K562 (cell line): ENCODE measurements around the gene TNFAIP8L1. TPM values are rescaled to one million over a fixed set of nuclear protein-coding genes. Genes with fewer than 3 reads are reported as not detected.

ENCODE experiments used
- ATAC-seq: fragments of 200-7000 bp; cut with Tn5 transposase; 3 replicates; pipeline ENCODE4 v1.9.1; 2020; ENCODE audit warnings: moderate library complexity
- BruUV-seq: library from RNA; stranded (reverse); fragments of 400-500 nt; replicated peaks from 2 replicates; lab custom pipeline; 2021; lab: Mats Ljungman, UMichigan
- CTCF ChIA-PET: fragments of 300-600 bp; formaldehyde crosslinking; extraction: SDS; loops from one replicate; lab custom pipeline; 2021; ENCODE audit warnings: low intra/inter-chr PET ratio; lab: Yijun Ruan, JAX
- POLR2A ChIA-PET: fragments of 300-600, 350-650 bp; sonication (Branson Sonifier 250); formaldehyde crosslinking; extraction: SDS; loops from one replicate; lab custom pipeline; 2021; ENCODE audit warnings: antibody characterized with exemption, inconsistent platforms; lab: Yijun Ruan, JAX
- DNase-seq, 4 experiments: peaks; one replicate each; pipeline versions ENCODE4 v3.0.0 to v3.0.0-alpha.2; 2011 to 2018; ENCODE audit warnings: low spot score in 3 of 4, mixed read lengths in 3 of 4; ENCODE audit errors: extremely low read depth in 1 of 4
- FAIRE-seq: peaks from 2 replicates; lab custom pipeline; 2011; peaks lifted over from hg19 to GRCh38; lab: Jason Lieb, UNC
- H2AFZ ChIP-seq: 2 replicates; pipeline ENCODE4 v1.6.0; 2011; ENCODE audit warnings: low read depth, low read length, control low read depth, inconsistent platforms
- H3K27ac ChIP-seq: fragments of 200-600 bp; 3 replicates; pipeline ENCODE4 v1.8.0; 2011; ENCODE audit warnings: low read depth, mild to moderate bottlenecking, control low read depth, inconsistent platforms, low read length, moderate library complexity, mixed read lengths; ENCODE audit errors: extremely low read depth
- H3K27me3 ChIP-seq, 2 experiments: fragments of 300-600 bp in 1 of 2; 2 replicates in 1 of 2; 3 replicates in 1 of 2; pipeline versions ENCODE4 v1.6.0 to v1.8.0; 2011; ENCODE audit warnings: inconsistent platforms in 2 of 2, low read length in 2 of 2, mild to moderate bottlenecking in 1 of 2, mixed read lengths in 1 of 2, moderate library complexity in 1 of 2; ENCODE audit not compliant: control insufficient read depth in 2 of 2, insufficient read depth in 2 of 2
- H3K36me3 ChIP-seq: fragments of 300-600 bp; 3 replicates; pipeline ENCODE4 v1.8.0; 2011; ENCODE audit warnings: mild to moderate bottlenecking, low read length, inconsistent platforms; ENCODE audit not compliant: control insufficient read depth, insufficient read depth
- H3K4me1 ChIP-seq, 2 experiments: fragments of 200-600 bp in 1 of 2; replicated peaks in 1 of 2; 2 replicates in 1 of 2; 3 replicates in 1 of 2; pipeline versions ENCODE4 v1.5.1 to v1.8.0; 2011; ENCODE audit warnings: inconsistent platforms in 2 of 2, low read length in 2 of 2, mild to moderate bottlenecking in 1 of 2, mixed read lengths in 1 of 2, moderate library complexity in 1 of 2; ENCODE audit not compliant: control insufficient read depth in 2 of 2, insufficient read depth in 2 of 2
- H3K4me2 ChIP-seq: 2 replicates; pipeline ENCODE4 v1.6.1; 2011; ENCODE audit warnings: low read length, control low read depth, inconsistent platforms, mixed read lengths; ENCODE audit not compliant: insufficient read depth
- H3K4me3 ChIP-seq: fragments of 200-600 bp; sonication (generic), shearing (Covaris generic); 2 replicates; pipeline ENCODE4 v1.5.1; 2016; ENCODE audit warnings: control low read depth, inconsistent platforms
- H3K79me2 ChIP-seq: fragments of 200-600 bp; 3 replicates; pipeline ENCODE4 v1.8.0; 2011; ENCODE audit warnings: low read length, inconsistent platforms; ENCODE audit not compliant: control insufficient read depth, insufficient read depth
- H3K9ac ChIP-seq, 2 experiments: 2 replicates each; pipeline versions ENCODE4 v1.6.0 to v1.6.1; 2011; ENCODE audit warnings: low read depth in 2 of 2, low read length in 2 of 2, control low read depth in 1 of 2, inconsistent platforms in 1 of 2, mild to moderate bottlenecking in 1 of 2, mixed read lengths in 1 of 2; ENCODE audit not compliant: insufficient read depth in 1 of 2
- H3K9me1 ChIP-seq: one replicate; pipeline ENCODE4 v1.6.0; 2011; ENCODE audit warnings: inconsistent platforms, mild to moderate bottlenecking, low read length, moderate library complexity; ENCODE audit not compliant: control insufficient read depth, insufficient read depth
- H3K9me3 ChIP-seq: replicated peaks from 2 replicates; pipeline ENCODE4 v1.5.1; 2011; ENCODE audit warnings: low read depth, low read length, inconsistent platforms; ENCODE audit not compliant: control insufficient read depth, insufficient read depth
- H4K20me1 ChIP-seq: replicated peaks from 2 replicates; pipeline ENCODE4 v1.6.1; 2011; ENCODE audit warnings: low read length, inconsistent platforms, mixed read lengths; ENCODE audit not compliant: control insufficient read depth, insufficient read depth
- CBFA2T3 ChIP-seq: fragments of 450-650 bp; IDR thresholded peaks from 2 replicates; pipeline ENCODE4 v1.6.1; 2017
- MEF2D ChIP-seq: conservative IDR thresholded peaks from 2 replicates; pipeline ENCODE4 v1.6.1; 2016; ENCODE audit warnings: low read depth, missing genetic modification characterization, missing compliant biosample characterization
- MTA1 ChIP-seq: fragments of 450-650 bp; IDR thresholded peaks from 2 replicates; pipeline ENCODE4 v1.6.1; 2017; ENCODE audit warnings: borderline replicate concordance
- POLR3G ChIP-seq: IDR thresholded peaks from 2 replicates; pipeline ENCODE4 v1.6.1; 2011; ENCODE audit not compliant: insufficient read length, insufficient replicate concordance; ENCODE audit errors: extremely low read depth
- TCF7 ChIP-seq: sonication (generic); IDR thresholded peaks from 2 replicates; pipeline ENCODE4 v1.6.1; 2016; ENCODE audit warnings: antibody characterized with exemption, borderline replicate concordance
- WGBS: fragments of 100-300 bp; shearing (Covaris generic); methylation state at CpG from one replicate; pipeline ENCODE4 v1.1.6; 2016; ENCODE audit warnings: low coverage, mixed read lengths; ENCODE audit not compliant: insufficient coverage; ENCODE audit errors: missing lambda C conversion rate; 5-methylcytosine and 5-hydroxymethylcytosine counted together
- in situ Hi-C: fragments of 300-500 bp; cut with MboI; formaldehyde crosslinking; loops from 4 replicates; pipeline ENCODE4 v1.15.0; 2018; ENCODE audit warnings: inconsistent platforms, mixed read lengths
- intact Hi-C: fragments of 100-400 bp; cut with micrococcal nuclease; formaldehyde crosslinking; loops from 2 replicates; pipeline ENCODE4 v1.14.2; 2022
- polyA plus RNA-seq, 8 experiments: library from polyadenylated mRNA; depleted of rRNA in 4 of 8; stranded (reverse) in 5 of 8; unstranded in 3 of 8; fragments of >200 nt; fragmentation: Nextera tagmentation in 2 of 8; fragmentation: Illumina TruSeq in 1 of 8; extraction: Ambion mirVana in 2 of 8; extraction: Trizol in 1 of 8; gene quantifications; 2 replicates each; pipeline versions ENCODE4 v1.2.1 to v1.2.3, GENCODE V29; 2011 to 2014; ENCODE audit warnings: inconsistent platforms in 1 of 8, missing spikeins in 1 of 8
- total RNA-seq, 7 experiments: library from RNA; depleted of rRNA in 6 of 7; stranded (reverse); fragments of >200 nt in 6 of 7; fragmentation: Illumina TruSeq in 2 of 7; extraction: Trizol in 2 of 7; gene quantifications; 2 replicates each; pipeline versions ENCODE4 v1.2.1 to v1.2.3, GENCODE V29; 2011 to 2021; ENCODE audit warnings: low replicate concordance in 1 of 7
- TF ChIP-seq, protein P1 (sequence below): sonication (generic); formaldehyde crosslinking; IDR thresholded peaks from 2 replicates; pipeline ENCODE4 v1.8.0; 2022; ENCODE audit warnings: missing genetic modification reagents, mild to moderate bottlenecking, moderate library complexity, borderline replicate concordance
- TF ChIP-seq, protein P2 (sequence below): sonication (generic); formaldehyde crosslinking; IDR thresholded peaks from 2 replicates; pipeline ENCODE4 v1.8.1; 2022; ENCODE audit warnings: missing genetic modification reagents
- TF ChIP-seq, protein P3 (sequence below): IDR thresholded peaks from 2 replicates; pipeline ENCODE4 v1.6.1; 2011; ENCODE audit not compliant: insufficient read length; ENCODE audit errors: extremely low read depth
- TF ChIP-seq, protein P4 (sequence below), 2 experiments: fragments of 450-650 bp; conservative IDR thresholded peaks; 2 replicates each; pipeline ENCODE4 v1.6.1; 2017; ENCODE audit warnings: mild to moderate bottlenecking in 2 of 2, moderate library complexity in 2 of 2

TNFAIP8L1 gene
- total and polyA plus RNA-seq, 9 of the 15 experiments (the other 6 are each of a cell fraction or from before 2014, with no cell fraction given) = 0.69 to 9.3 (median 4.9) TPM

DNA sequence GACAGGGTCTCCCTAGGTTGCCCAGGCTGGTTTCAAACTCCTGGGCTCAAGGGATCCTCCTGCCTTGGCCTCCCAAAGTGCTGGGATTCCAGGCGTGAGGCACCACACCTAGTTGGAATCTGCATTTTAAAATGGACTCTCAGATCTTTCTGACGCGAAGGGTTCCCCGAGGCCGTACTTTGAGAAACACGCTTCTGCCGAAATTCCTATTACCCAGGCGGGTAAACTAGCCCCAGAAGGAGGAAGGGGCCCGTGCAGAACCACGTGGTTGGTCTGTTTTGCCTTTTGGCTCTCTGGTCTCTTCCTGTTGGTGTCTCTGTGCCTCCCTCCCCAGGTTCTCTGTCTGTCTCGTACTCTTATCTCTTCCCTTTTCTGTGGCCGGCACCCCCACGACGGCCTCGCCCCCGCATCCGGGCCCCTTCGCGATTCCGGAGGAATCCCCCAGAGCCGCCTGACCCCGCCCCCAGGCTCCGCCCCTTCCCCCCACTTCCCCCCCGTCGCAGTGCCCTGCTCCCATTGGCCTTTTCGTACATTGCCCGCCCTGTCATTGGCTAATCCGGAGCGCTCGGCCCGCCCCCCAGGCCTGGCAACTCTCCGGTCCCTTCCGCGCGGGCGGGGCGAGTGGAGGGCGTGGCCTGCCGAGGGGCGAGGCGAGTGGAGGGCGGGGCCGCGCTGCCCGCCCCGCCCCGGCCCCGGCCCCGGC lies at the start of gene TNFAIP8L1 (continued):
- TF ChIP-seq, protein P1, sequence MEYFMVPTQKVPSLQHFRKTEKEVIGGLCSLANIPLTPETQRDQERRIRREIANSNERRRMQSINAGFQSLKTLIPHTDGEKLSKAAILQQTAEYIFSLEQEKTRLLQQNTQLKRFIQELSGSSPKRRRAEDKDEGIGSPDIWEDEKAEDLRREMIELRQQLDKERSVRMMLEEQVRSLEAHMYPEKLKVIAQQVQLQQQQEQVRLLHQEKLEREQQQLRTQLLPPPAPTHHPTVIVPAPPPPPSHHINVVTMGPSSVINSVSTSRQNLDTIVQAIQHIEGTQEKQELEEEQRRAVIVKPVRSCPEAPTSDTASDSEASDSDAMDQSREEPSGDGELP (CRISPR knock-in tag) = no peak; the same call in 1 of the 2 replicates
- TF ChIP-seq TCF7 (0 out of 2 replicates have a peak, but pooled peaks have one; percentile 56), CBFA2T3 (peak; percentile 65), MEF2D (tag) (peak; percentile 58; the same call in 1 of the 2 replicates), POLR3G (no peak), MTA1 (0 out of 2 replicates have a peak, but pooled peaks have one; percentile 22)

DNA sequence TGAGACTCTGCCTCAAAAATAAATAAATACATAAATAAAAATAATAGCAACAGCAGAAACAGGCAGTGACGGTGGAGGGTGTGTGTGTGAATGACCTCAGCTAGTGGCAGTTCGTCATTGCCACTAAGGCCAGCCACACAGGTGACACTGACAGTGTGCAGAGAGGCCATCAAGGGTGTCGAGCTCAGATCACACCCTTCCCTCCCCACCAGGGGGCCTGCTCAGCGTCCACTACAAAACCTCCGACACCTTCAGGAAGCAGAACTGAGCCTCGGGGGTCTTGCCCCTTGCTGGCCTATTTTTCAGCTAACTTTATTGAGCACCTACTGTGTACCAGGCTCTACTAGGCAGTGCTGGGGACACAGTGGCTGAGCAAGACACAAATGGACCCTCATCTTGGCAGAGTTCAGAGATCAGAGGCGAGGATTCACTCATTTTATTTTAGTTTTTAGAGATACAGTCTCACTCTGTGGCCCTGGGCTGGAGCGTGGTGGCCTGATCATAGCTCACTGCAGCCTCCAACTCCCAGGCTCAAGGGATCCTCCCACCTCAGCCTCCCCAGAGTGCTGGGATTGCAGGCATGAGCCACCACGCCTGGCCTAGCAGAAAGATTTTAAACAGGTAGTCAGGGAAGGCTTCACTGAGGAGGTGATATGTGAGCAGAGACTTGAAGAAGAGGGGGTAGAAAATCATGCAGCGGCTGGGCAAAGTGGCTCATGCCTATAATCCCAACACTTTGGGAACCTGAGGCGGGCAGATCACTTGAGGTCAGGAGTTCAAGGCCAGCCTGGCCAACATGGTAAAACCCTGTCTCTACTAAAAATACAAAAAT lies 49.5 kb upstream of the TNFAIP8L1 start:
- peak; percentile 65 to 77 (median 73) for DNase-seq
- TF ChIP-seq, protein P2, sequence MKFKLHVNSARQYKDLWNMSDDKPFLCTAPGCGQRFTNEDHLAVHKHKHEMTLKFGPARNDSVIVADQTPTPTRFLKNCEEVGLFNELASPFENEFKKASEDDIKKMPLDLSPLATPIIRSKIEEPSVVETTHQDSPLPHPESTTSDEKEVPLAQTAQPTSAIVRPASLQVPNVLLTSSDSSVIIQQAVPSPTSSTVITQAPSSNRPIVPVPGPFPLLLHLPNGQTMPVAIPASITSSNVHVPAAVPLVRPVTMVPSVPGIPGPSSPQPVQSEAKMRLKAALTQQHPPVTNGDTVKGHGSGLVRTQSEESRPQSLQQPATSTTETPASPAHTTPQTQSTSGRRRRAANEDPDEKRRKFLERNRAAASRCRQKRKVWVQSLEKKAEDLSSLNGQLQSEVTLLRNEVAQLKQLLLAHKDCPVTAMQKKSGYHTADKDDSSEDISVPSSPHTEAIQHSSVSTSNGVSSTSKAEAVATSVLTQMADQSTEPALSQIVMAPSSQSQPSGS (CRISPR knock-in tag) = no peak
- TF ChIP-seq, protein P3, sequence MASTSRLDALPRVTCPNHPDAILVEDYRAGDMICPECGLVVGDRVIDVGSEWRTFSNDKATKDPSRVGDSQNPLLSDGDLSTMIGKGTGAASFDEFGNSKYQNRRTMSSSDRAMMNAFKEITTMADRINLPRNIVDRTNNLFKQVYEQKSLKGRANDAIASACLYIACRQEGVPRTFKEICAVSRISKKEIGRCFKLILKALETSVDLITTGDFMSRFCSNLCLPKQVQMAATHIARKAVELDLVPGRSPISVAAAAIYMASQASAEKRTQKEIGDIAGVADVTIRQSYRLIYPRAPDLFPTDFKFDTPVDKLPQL = no peak
- TF ChIP-seq, protein P4, sequence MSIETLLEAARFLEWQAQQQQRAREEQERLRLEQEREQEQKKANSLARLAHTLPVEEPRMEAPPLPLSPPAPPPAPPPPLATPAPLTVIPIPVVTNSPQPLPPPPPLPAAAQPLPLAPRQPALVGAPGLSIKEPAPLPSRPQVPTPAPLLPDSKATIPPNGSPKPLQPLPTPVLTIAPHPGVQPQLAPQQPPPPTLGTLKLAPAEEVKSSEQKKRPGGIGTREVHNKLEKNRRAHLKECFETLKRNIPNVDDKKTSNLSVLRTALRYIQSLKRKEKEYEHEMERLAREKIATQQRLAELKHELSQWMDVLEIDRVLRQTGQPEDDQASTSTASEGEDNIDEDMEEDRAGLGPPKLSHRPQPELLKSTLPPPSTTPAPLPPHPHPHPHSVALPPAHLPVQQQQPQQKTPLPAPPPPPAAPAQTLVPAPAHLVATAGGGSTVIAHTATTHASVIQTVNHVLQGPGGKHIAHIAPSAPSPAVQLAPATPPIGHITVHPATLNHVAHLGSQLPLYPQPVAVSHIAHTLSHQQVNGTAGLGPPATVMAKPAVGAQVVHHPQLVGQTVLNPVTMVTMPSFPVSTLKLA (conservative IDR thresholded peaks at IDR 0.05) = no peak

More for the DNA sequence above, 49.5 kb upstream of the TNFAIP8L1 start:
- Histone ChIP-seq H3K36me3 (no peaks in the 10 kb centered on the region), H3K27me3 (no peaks in the 10 kb centered on the region), H3K79me2 (no peaks in the 10 kb centered on the region), H3K4me3 (no peak overlapping the region), H4K20me1 (no peaks in the 10 kb centered on the region), H3K9me3 (no peaks in the 10 kb centered on the region), H3K9ac (peak overlapping the region in 1 of 2 experiments; percentile 31; a peak in 1 of 4 replicates), H3K9me1 (no peaks in the 10 kb centered on the region), H3K27ac (no peak overlapping the region), H3K4me2 (peak overlapping the region; percentile 54; the same call in 1 of the 2 replicates), H3K4me1 (peaks cover 0 to 6% of the 10 kb centered on the region in 2 experiments; a peak in 2 of 5 replicates), H2AFZ (peak overlapping the region; percentile 85)
- POLR2A ChIA-PET = interaction anchor here (0.9 to 1.0 kb wide), 2 partner anchors 19 to 33 kb away, joined by 3 read pairs; no protein-coding TSS in a partner anchor
- 39% methylated on average over 11 of the region's 11 CpGs for WGBS
- intact Hi-C loops (no loop called here), in situ Hi-C loops (no loop called here)
- no TSS peak for BruUV-seq
- FAIRE-seq (peak; percentile 81), ATAC-seq (peak; percentile 94)
- CTCF ChIA-PET = no interaction called here
